ENCODE results near the gene TMF1.

TMF1 gene

GRCh38 chr3:69014022-69014580, 38.0 kb downstream of the TMF1 start:
- DNase-seq (ENCODE audit: low read depth in 3 of 3) = no peak

- peak; percentile 63 to 73 (median 66) for DNase-seq (ENCODE audit: low read depth in 3 of 3)
These were observed 38.7 kb downstream of the TMF1 start, which contains the start of gene EOGT for GRCh38 chr3:69013253-69014021. Gene EOGT (minus strand): TSS chr3:69013684. CDS start chr3:69009846, 3,838 bp downstream.

- no peak for DNase-seq (ENCODE audit: low read depth in 3 of 3)
These were observed 39.3 kb downstream of the TMF1 start for GRCh38 chr3:69012800-69013252.

- DNase-seq (ENCODE audit: low read depth in 3 of 3) = no peak
These were observed 39.9 kb downstream of the TMF1 start for GRCh38 chr3:69012100-69012799.

- no peak for DNase-seq (ENCODE audit: low read depth in 3 of 3)
These were observed 40.9 kb downstream of the TMF1 start for GRCh38 chr3:69011096-69011730.

GRCh38 chr3:69009559-69010410, 42.3 kb downstream of the TMF1 start:
- DNase-seq (ENCODE audit: low read depth in 3 of 3) = no peak

GRCh38 chr3:69008980-69009379, 43.2 kb downstream of the TMF1 start:
- DNase-seq (ENCODE audit: low read depth in 3 of 3) = no peak

- DNase-seq (ENCODE audit: low read depth in 3 of 3) = no peak
These were observed 46.2 kb downstream of the TMF1 start for GRCh38 chr3:69005791-69006482.

GRCh38 chr3:69005071-69005790, 46.9 kb downstream of the TMF1 start:
- DNase-seq (ENCODE audit: low read depth in 3 of 3) = no peak

GRCh38 chr3:69004138-69004537, 48.0 kb downstream of the TMF1 start:
- DNase-seq (ENCODE audit: low read depth in 3 of 3) = no peak

GRCh38 chr3:68999605-69000004, 52.5 kb downstream of the TMF1 start:
- no peak for DNase-seq (ENCODE audit: low read depth in 3 of 3)

GRCh38 chr3:68999158-68999557, 53.0 kb downstream of the TMF1 start:
- DNase-seq (ENCODE audit: low read depth in 3 of 3) = no peak

GRCh38 chr3:68997887-68998286, 54.2 kb downstream of the TMF1 start:
- no peak for DNase-seq (ENCODE audit: low read depth in 3 of 3)

- no peak for DNase-seq (ENCODE audit: low read depth in 3 of 3)
These were observed 55.7 kb downstream of the TMF1 start for GRCh38 chr3:68996356-68996995.

GRCh38 chr3:68988740-68989139, 63.4 kb downstream of the TMF1 start:
- no peak for DNase-seq (ENCODE audit: low read depth in 3 of 3)

GRCh38 chr3:68987322-68987721, 64.8 kb downstream of the TMF1 start:
- no peak for DNase-seq (ENCODE audit: low read depth in 3 of 3)

GRCh38 chr3:68986496-68987208, 65.5 kb downstream of the TMF1 start:
- no peak for DNase-seq (ENCODE audit: low read depth in 3 of 3)

GRCh38 chr3:68985146-68985790, 66.9 kb downstream of the TMF1 start:
- DNase-seq (ENCODE audit: low read depth in 3 of 3) = no peak
